Pancreas (tissue), 10 donors: Measurements from ENCODE around the gene KLF11. TPM values are rescaled to one million over a fixed set of nuclear protein-coding genes. Genes with fewer than 3 reads are reported as not detected.

Experiments used
- ATAC-seq, 4 donors: fragments of 200-7000 bp; cut with Tn5 transposase; one replicate each; pipeline versions ENCODE4 v1.8.0 to v1.9.1; 2020; ENCODE audit warnings: mild to moderate bottlenecking in 4 of 4, moderate library complexity in 4 of 4
- DNase-seq, 6 donors: peaks; one replicate each; pipeline ENCODE4 v3.0.0-alpha.2; 2020
- FAIRE-seq: peaks from 2 replicates; lab custom pipeline; 2012; peaks lifted over from hg19 to GRCh38; lab: Jason Lieb, UNC
- H3K27ac ChIP-seq, 4 donors: fragments of 200-600 bp; sonication (generic); 1 replicate in 3 of 4; 2 replicates in 1 of 4; pipeline versions ENCODE4 v1.5.0 to v1.8.0; 2020
- H3K27me3 ChIP-seq, 4 donors: fragments of 200-600 bp; one replicate each; pipeline ENCODE4 v1.8.0; 2021
- H3K36me3 ChIP-seq, 3 donors: fragments of 200-600 bp; sonication (generic) in 1 of 3; one replicate each; pipeline versions ENCODE4 v1.5.0 to v1.8.0; 2020 to 2021
- H3K4me1 ChIP-seq, 3 donors: fragments of 200-600 bp; one replicate each; pipeline ENCODE4 v1.8.0; 2021
- H3K4me3 ChIP-seq, 4 donors: fragments of 200-600 bp; sonication (generic) in 2 of 4; one replicate each; pipeline versions ENCODE4 v1.5.0 to v1.8.0; 2020 to 2021
- H3K9me3 ChIP-seq, 4 donors: fragments of 200-600 bp; one replicate each; pipeline ENCODE4 v1.8.0; 2021
- CTCF ChIP-seq, 4 donors: fragments of 200-600 bp; sonication (generic) in 3 of 4; IDR thresholded peaks; one replicate each; pipeline versions ENCODE4 v1.5.0 to v1.8.0; 2021; ENCODE audit warnings: antibody characterized with exemption in 4 of 4
- WGBS, 2 donors: extraction: QIAGEN DNeasy Blood & Tissue Kit; methylation state at CpG; one replicate each; pipeline ENCODE4 v1.1.7; 2013; 5-methylcytosine and 5-hydroxymethylcytosine counted together
- intact Hi-C, 3 donors: fragments of 100-400 bp; cut with DNase I; formaldehyde crosslinking; loops; one replicate each; pipeline versions ENCODE4 v1.11.1 to v1.14.2; 2022
- polyA plus RNA-seq, 2 donors: library from polyadenylated mRNA; stranded (reverse); fragments of 200-250 nt; gene quantifications; one replicate each; pipeline ENCODE4 v1.2.3, GENCODE V29; 2013
- total RNA-seq, 6 donors: library from RNA; stranded (reverse); fragmentation: NEBNext Ultra II Directional in 4 of 6; extraction: Animal tissue kit (Norgen Biotek cat#: 25700) in 4 of 6; gene quantifications; one replicate each; pipeline versions ENCODE4 v1.2.1 to v1.2.4, GENCODE V29; 2021 to 2023
- donor health status: healthy with polysubstance abuse.
- donor health status: DM: no; HTN: no; CAD: no; lungs with moderate emphysema.
- donor health status: DM: no; HTN: no; CAD: no.
- donor health status: control.
- donor health status: control.
- donor health status: Bipolar disorder and iron deficiency.
- donor health status: DM: yes; HTN: yes; CAD: no.
- donor health status: DM: no; HTN: no; CAD: no.
- donor health status: DM: no; HTN: no; CAD: no.
- donor health status: DM: yes; HTN: yes; CAD: no.

Gene KLF11
- total and polyA plus RNA-seq, 8 donors: 6.4 to 41.2 (median 21.3) TPM

DNA sequence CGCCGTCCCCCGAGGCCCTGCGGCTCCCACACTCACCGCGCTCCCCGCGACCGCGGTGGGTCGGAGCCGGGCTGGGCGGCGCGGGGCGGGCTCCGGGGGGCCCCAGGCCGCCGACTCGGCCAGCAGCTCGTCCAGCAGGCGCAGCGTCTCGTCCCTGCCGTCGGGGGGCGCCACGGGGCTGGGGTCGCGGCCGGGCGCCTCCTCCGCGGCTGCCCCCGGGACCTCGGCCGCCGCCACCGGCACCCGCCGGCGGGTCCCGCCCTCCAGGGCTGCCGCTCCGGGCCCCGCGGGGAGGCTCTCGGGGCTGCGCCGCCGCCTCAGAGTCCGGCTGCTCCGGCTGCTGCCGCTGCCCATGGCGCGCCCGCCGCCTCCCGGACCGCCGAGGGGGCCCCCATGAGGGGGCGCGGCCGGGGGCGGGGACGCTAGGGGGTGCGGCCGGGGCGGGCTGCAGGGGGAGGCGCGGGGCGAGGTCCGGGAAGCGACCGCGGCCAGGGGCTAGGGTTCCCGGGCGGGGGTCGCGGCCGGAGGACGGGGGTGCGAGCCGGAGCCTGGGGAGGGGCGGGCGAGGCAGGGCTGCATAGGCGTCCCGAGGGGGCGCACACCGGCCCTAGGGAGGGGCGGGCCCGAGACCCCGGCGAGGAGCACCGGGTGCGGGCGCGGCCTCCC, 36.7 kb downstream of the KLF11 start, which contains the start of gene CYS1:
CYS1 (minus strand) TSS at position 542 of the 666 bp plus-strand sequence; CDS start at position 354, 188 bp downstream.
- peak within 1 kb of the TSS; percentile 78 to 85 (median 82) for H3K27ac ChIP-seq
- no peaks in the 10 kb centered on the region for H3K9me3 ChIP-seq
- no peak for TF ChIP-seq CTCF (IDR thresholded peaks at IDR 0.05)
- peak; percentile 32 to 64 (median 50) for ATAC-seq
- H3K4me1 ChIP-seq: no peaks in the 10 kb centered on the region
- H3K36me3 ChIP-seq: no peaks in the 10 kb centered on the region
- peak in 5 of 6 donors; percentile 40 to 83 (median 68) for DNase-seq
- intact Hi-C loops: no loop called here
- no peak for FAIRE-seq
- peak within 1 kb of the TSS; percentile 40 to 64 (median 50) for H3K4me3 ChIP-seq
- 1% methylated on average over 11 to 98 of the region's 98 CpGs for WGBS, 2 donors
- no peaks in the 10 kb centered on the region for H3K27me3 ChIP-seq

GRCh38 chr2:10080536-10081304, 37.4 kb downstream of the KLF11 start:
- Histone ChIP-seq H3K9me3 (no peaks in the 10 kb centered on the region), H3K36me3 (no peaks in the 10 kb centered on the region), H3K27ac (peak overlapping the region; percentile 78 to 85 (median 82)), H3K27me3 (no peaks in the 10 kb centered on the region), H3K4me3 (peak overlapping the region in 3 of 4 donors; percentile 45 to 64 (median 56)), H3K4me1 (no peaks in the 10 kb centered on the region)
- no peak for FAIRE-seq
- peak in 3 of 6 donors; percentile 49 to 66 (median 66) for DNase-seq
- 21 to 23% methylated on average over 38 to 45 of the region's 45 CpGs for WGBS, 2 donors
- no peak for TF ChIP-seq CTCF (IDR thresholded peaks at IDR 0.05)
- peak; percentile 3 to 49 (median 22) for ATAC-seq
- intact Hi-C loops: no loop called here

- FAIRE-seq: no peak
- intact Hi-C loops: no loop called here
- no peaks in the 10 kb centered on the region for H3K9me3 ChIP-seq
- H3K27me3 ChIP-seq: no peaks in the 10 kb centered on the region
- peak in 1 of 6 donors; percentile 9 for DNase-seq
- peaks cover 0 to 5% (median 0%) of the 10 kb centered on the region in 3 donors for H3K4me1 ChIP-seq
- no peak overlapping the region for H3K4me3 ChIP-seq
- ATAC-seq: no peak
- no peak for TF ChIP-seq CTCF (IDR thresholded peaks at IDR 0.05)
- WGBS, 2 donors: 43 to 50% methylated on average over 5 of the region's 5 CpGs
- no peaks in the 10 kb centered on the region for H3K36me3 ChIP-seq
- peak overlapping the region; percentile 5 to 85 (median 76) for H3K27ac ChIP-seq
Observed at GRCh38 chr2:10083046-10083445, 39.7 kb downstream of the KLF11 start.

- DNase-seq (peak in 2 of 6 donors; percentile 13 to 35), ATAC-seq (peak in 2 of 4 donors; percentile 16 to 21), FAIRE-seq (no peak)
- H3K36me3 ChIP-seq: no peaks in the 10 kb centered on the region
- H3K4me1 ChIP-seq: peaks cover 0 to 5% (median 0%) of the 10 kb centered on the region in 3 donors
- intact Hi-C loops: no loop called here
- no peak for TF ChIP-seq CTCF (IDR thresholded peaks at IDR 0.05)
- no peaks in the 10 kb centered on the region for H3K27me3 ChIP-seq
- 37 to 38% methylated on average over 13 of the region's 13 CpGs for WGBS, 2 donors
- no peaks in the 10 kb centered on the region for H3K9me3 ChIP-seq
- H3K27ac ChIP-seq: peak overlapping the region in 3 of 4 donors; percentile 71 to 85 (median 81)
- no peak overlapping the region for H3K4me3 ChIP-seq
Observed at GRCh38 chr2:10083692-10084211, 40.4 kb downstream of the KLF11 start.
